ENCODE data around the gene DAP3. TPM values are rescaled to one million over a fixed set of nuclear protein-coding genes. Genes with fewer than 3 reads are reported as not detected.
"Not testable (repeated sequence)": the region's sequence is repeated elsewhere in the genome, so short reads cannot be mapped to it uniquely, and the experiment has no call there.

The DAP3 gene
- total and polyA plus RNA-seq, 4 donors, result 50.0 to 101 (median 92.3) TPM

- 96 to 98% methylated on average over 5 of the region's 5 CpGs for WGBS, 2 donors
- TF ChIP-seq CTCF (IDR thresholded peaks at IDR 0.05; ENCODE audit: control extremely low read depth, extremely low read depth), result no peak
- H3K27ac ChIP-seq (ENCODE audit: low read depth in 1 of 2, low read length in 1 of 2), result no peak overlapping the region
- H3K4me3 ChIP-seq, result no peak overlapping the region
- H3K27me3 ChIP-seq (ENCODE audit: control insufficient read depth in 3 of 3, insufficient read depth in 3 of 3, low read length in 2 of 3), result no peaks in the 10 kb centered on the region
- DNase-seq, result no peak
- peaks cover 0 to 3% (median 2%) of the 10 kb centered on the region in 4 donors for H3K36me3 ChIP-seq (ENCODE audit: control insufficient read depth in 4 of 4, insufficient read depth in 4 of 4, low read length in 4 of 4)
- no peak overlapping the region for H3K9ac ChIP-seq (ENCODE audit: insufficient read depth in 1 of 2, low read length in 2 of 2)
- no peaks in the 10 kb centered on the region for H3K9me3 ChIP-seq (ENCODE audit: control insufficient read depth in 4 of 4, insufficient read depth in 3 of 4, low read length in 3 of 4)
- peaks cover 0 to 10% (median 0%) of the 10 kb centered on the region in 5 donors for H3K4me1 ChIP-seq (ENCODE audit: control insufficient read depth in 5 of 5, insufficient read depth in 5 of 5, low read length in 5 of 5)
- no peak for ATAC-seq (ENCODE audit: insufficient read depth, low FRiP score)
Measured at GRCh38 chr1:155706139-155706538, 17.2 kb downstream of the DAP3 start.

- Histone ChIP-seq H3K9ac (ENCODE audit: insufficient read depth in 1 of 2, low read length in 2 of 2) (no peak overlapping the region), H3K27ac (ENCODE audit: low read depth in 1 of 2, low read length in 1 of 2) (no peak overlapping the region), H3K36me3 (ENCODE audit: control insufficient read depth in 4 of 4, insufficient read depth in 4 of 4, low read length in 4 of 4) (peaks cover 0 to 6% (median 2%) of the 10 kb centered on the region in 4 donors), H3K4me3 (no peak overlapping the region), H3K4me1 (ENCODE audit: control insufficient read depth in 5 of 5, insufficient read depth in 5 of 5, low read length in 5 of 5) (peaks cover 0 to 10% (median 0%) of the 10 kb centered on the region in 5 donors), H3K9me3 (ENCODE audit: control insufficient read depth in 4 of 4, insufficient read depth in 3 of 4, low read length in 3 of 4) (no peaks in the 10 kb centered on the region), H3K27me3 (ENCODE audit: control insufficient read depth in 3 of 3, insufficient read depth in 3 of 3, low read length in 2 of 3) (no peaks in the 10 kb centered on the region)
- WGBS, 2 donors, result 97 to 100% methylated on average over 3 of the region's 3 CpGs
- no peak for TF ChIP-seq CTCF (IDR thresholded peaks at IDR 0.05; ENCODE audit: control extremely low read depth, extremely low read depth)
- no peak for DNase-seq
- ATAC-seq (ENCODE audit: insufficient read depth, low FRiP score), result no peak
Measured at GRCh38 chr1:155709391-155709790, 20.5 kb downstream of the DAP3 start.

- ATAC-seq (ENCODE audit: insufficient read depth, low FRiP score); H3K27me3 ChIP-seq (ENCODE audit: control insufficient read depth in 3 of 3, insufficient read depth in 3 of 3, low read length in 2 of 3); DNase-seq; H3K4me1 ChIP-seq (ENCODE audit: control insufficient read depth in 5 of 5, insufficient read depth in 5 of 5, low read length in 5 of 5); H3K36me3 ChIP-seq (ENCODE audit: control insufficient read depth in 4 of 4, insufficient read depth in 4 of 4, low read length in 4 of 4); H3K4me3 ChIP-seq; H3K27ac ChIP-seq (ENCODE audit: low read depth in 1 of 2, low read length in 1 of 2); H3K9ac ChIP-seq (ENCODE audit: insufficient read depth in 1 of 2, low read length in 2 of 2); H3K9me3 ChIP-seq (ENCODE audit: control insufficient read depth in 4 of 4, insufficient read depth in 3 of 4, low read length in 3 of 4): not testable (repeated sequence)
- WGBS, 2 donors, result 89 to 98% methylated on average over 2 to 3 of the region's 3 CpGs
Measured at GRCh38 chr1:155711457-155711856, 22.6 kb downstream of the DAP3 start.

GRCh38 chr1:155712636-155713035 lies 23.7 kb downstream of the DAP3 start:
- H3K9me3 ChIP-seq (ENCODE audit: control insufficient read depth in 4 of 4, insufficient read depth in 3 of 4, low read length in 3 of 4); H3K9ac ChIP-seq (ENCODE audit: insufficient read depth in 1 of 2, low read length in 2 of 2); H3K27me3 ChIP-seq (ENCODE audit: control insufficient read depth in 3 of 3, insufficient read depth in 3 of 3, low read length in 2 of 3); ATAC-seq (ENCODE audit: insufficient read depth, low FRiP score); H3K27ac ChIP-seq (ENCODE audit: low read depth in 1 of 2, low read length in 1 of 2); H3K4me1 ChIP-seq (ENCODE audit: control insufficient read depth in 5 of 5, insufficient read depth in 5 of 5, low read length in 5 of 5); H3K4me3 ChIP-seq: not testable (repeated sequence)
- WGBS, 2 donors, result 80 to 81% methylated on average over 3 of the region's 3 CpGs
- DNase-seq, result peak in 2 of 3 donors; percentile 6 to 16
- H3K36me3 ChIP-seq (ENCODE audit: control insufficient read depth in 4 of 4, insufficient read depth in 4 of 4, low read length in 4 of 4), result peaks cover 2 to 13% (median 7%) of the 10 kb centered on the region in 4 donors
